ENCODE measurements around the gene RPL3.

The RPL3 gene

DNA sequence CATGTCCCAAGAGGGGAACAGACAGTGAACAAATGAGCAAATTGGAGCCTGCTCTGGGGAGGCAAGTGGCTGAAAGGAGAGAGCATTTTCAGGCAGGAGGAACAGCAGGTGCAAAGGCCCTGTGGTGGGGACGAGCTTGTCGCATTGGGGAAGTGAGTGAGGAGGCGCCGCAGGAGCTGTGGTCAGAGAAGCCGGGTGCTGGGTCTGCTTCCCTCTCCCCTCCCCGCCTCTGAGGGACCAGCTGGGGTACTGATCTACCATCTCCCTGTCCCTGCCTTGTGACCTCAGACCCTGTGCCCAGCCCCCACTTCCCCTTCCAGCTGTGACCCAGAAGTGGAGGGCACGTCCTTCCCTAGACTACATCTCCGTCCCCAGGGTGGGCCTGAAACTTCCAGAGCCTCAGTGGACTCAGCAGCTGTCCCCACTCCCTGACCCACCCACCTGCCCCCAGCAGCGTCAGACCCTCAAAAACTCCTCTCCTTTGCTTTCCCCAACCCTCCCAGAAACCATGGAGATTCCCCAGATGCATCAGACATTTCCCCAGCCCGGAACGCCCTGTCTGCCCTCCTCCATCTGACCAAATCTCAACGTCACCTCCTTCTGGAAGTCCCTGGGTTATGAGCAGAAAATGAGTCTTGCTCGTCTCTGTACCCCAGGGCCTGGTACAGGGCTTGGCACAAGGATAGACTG is 54.9 kb downstream of the RPL3 start:
- no peak overlapping the region for H3K4me3 ChIP-seq (ENCODE audit: low read length)
- TF ChIP-seq ZNF274 (IDR thresholded peaks at IDR 0.05; ENCODE audit: low read depth, low read length), result no peak

DNA sequence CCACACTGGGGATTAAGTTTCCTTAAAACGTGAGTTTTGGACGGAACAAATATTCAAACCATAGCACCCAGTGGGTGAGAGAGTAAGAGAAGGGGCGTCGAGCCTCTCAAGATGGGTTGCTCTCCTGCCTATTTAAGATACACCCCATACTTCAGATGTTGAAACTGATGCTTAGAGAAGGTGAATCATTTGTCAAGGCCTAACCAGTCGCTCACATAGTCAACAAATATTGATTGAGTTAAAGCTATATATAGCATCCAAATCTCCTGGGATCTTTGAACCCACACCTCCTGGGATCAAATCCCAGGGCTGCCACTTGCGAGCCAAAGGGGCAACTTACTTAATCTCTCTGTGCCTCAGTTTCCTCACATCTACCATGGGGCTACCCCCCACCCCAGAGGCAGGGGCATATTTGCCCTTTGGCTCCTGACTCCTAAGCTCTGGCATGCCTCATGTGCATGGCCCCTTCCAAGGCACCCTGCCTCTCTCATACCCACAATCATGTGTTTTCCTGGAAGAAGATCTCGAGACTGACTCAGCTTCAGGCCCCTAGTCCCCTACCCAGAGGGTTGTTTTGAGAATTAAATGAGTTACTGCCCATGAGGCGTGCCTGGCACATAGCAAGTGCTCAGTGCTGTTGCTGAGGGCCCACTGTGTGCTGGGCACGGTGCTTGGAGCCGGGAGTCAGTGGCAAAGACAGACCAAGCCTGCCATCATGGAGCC is 55.6 kb downstream of the RPL3 start:
- no peak overlapping the region for H3K4me3 ChIP-seq (ENCODE audit: low read length)
- TF ChIP-seq ZNF274 (IDR thresholded peaks at IDR 0.05; ENCODE audit: low read depth, low read length), result no peak

Measured in GM08714 (cell line).